HT-29 (cell line): ENCODE measurements around the gene SOX13. TPM values are rescaled to one million over a fixed set of nuclear protein-coding genes. Genes with fewer than 3 reads are reported as not detected.
"Not testable (repeated sequence)": the region's sequence is repeated elsewhere in the genome, so short reads cannot be mapped to it uniquely, and the experiment has no call there.

Source experiments
- DNase-seq: peaks from one replicate; pipeline ENCODE4 v3.0.0-alpha.2; 2015; ENCODE audit warnings: low spot score
- total RNA-seq: library from RNA; depleted of rRNA; stranded (reverse); fragments of >200 nt; shearing (Covaris generic); gene quantifications from 2 replicates; pipeline ENCODE4 v1.2.3, GENCODE V29; 2014; rRNA removed

The SOX13 gene
- total RNA-seq = 28.7 and 32.8 TPM in 2 replicates

DNA sequence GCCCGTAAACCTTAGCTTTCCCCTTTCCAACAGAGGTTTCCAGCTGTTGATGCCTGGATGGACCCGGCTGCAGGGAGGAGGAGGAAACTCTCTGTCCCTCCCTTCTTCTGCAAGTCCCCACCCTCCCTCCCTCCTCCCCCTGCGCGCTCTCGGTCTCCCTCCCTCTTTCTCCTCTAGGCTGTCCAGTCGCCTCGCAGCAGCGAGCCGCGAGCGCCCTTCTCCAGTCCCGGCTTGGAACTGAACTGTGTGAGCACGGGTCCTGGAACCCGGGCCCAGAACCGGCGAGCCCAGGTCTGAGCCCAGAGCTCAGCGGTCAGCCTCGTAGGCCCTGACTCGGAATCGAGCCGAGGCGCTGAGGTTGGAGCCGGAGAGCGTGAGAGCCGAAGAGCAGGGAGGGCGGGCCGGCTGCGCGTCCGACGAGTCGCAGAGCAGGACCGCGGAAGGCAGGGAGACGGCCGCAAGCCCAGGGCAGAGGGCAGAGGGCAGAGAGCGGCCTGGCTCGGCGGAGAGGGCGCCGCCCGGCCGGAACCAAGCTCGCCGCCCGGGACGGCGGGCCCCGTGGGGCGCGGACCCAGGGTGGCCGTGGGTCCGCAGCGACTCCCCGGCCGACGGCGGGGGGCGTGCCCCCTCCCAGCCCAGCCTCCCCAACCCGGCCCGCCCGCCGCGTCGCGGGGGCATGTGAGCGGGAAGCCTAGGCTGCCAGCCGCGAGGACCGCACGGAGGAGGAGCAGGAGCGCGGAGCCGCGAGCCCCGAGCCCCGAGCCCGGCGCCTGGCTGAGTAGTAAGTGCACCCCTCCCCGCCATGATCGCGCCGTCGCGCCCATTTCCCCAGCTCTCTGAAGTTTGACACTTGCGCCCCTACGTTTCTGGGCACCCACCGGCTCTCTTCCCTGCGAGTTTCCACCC, at the start of gene SOX13:
SOX13 (plus strand) TSS at position 185 of the 906 bp plus-strand sequence. CDS start 39,801 bp downstream, outside the sequence.
- DNase-seq = peak; percentile 89

DNA sequence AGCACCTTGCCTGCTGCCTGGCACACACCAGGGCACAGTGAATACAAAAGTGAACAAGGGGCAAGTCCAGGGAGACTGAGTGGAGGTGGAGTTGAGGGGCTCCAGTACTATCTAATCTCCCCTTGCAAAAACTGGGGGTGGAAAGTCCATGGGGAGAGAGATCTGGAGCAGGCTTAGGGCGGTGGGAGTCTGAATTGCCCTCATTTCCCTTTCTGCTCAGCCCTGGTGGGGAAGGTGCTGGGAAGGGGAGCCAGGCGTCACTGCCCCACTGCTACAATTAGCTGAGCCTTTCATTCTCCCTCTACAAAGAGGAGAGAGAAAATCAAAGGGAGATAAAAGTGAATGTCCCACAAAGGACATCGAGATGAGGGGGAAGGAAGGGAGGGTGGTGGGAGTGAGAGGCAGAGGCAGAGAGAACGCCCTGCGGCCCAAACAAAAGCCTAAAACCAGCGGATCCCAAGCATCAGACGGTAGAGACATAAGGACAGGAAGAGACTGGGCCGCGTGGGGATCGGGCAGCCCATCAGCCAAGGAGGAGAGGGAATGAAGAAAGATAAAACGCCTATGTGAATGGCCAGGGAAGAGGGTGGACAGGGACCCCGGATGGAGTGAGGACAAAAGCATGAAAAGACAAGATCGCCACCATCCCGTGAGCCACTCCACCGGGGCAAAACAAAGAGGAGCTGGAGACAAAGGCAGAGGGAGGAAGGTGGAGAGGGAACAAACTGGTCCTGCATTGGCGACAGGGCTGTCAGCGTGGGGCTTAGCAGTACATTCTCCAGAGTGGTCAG, 46.8 kb upstream of the SOX13 start:
- DNase-seq = no peak

GRCh38 chr1:204027446-204027845, 45.5 kb upstream of the SOX13 start:
- no peak for DNase-seq

DNA sequence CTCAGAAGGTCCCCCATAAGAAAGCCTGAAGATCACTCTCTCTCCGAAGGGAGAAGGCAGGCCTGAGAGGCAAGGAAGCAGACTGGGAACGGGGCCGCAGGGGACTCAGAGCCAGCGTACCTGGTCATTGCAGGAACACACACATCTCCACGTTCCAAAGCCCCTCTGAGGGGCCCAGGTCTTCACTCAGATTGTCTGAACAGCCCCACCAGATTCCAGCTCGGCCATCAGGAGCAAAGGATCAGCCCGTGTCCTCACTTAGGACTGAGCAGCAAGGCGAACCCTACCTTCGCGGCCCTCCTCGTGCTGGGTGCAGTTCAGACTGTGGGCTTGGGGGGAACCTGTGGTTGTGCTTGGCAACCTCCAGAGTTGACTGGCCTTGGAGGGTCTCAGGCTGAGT, 43.9 kb upstream of the SOX13 start:
- DNase-seq = no peak

- no peak for DNase-seq
Measured at GRCh38 chr1:204031098-204031710, 41.7 kb upstream of the SOX13 start.

DNA sequence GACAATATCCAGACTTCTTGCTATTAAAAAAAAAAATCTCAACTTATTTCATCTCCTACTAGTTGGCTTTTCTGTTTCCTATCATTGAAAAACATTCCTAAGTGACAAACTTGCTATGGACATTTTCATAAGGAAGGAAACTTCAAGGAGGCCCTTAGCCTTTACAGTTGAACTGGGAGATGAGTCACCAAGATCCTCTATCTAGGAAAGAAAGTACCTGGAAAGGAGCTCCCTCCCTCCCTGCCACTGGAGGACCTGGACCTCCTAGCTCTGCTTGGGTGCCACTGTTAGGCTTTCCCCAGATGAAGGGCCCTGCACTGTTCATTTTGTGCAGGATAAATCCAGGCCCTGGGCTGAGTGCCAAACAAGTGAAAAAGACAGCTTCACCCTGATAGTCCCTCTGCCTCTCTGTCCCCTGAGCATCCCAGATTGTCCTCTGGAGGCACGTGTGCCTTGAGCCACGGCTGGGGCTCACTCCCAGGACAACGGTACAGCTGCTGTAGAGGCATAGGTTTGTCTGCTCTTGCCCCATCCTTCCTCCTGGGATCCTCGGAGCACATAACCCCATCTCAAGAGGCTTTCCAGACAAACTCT, 40.2 kb upstream of the SOX13 start:
- DNase-seq = no peak

GRCh38 chr1:204033306-204033705, 39.6 kb upstream of the SOX13 start:
- no peak for DNase-seq

DNA sequence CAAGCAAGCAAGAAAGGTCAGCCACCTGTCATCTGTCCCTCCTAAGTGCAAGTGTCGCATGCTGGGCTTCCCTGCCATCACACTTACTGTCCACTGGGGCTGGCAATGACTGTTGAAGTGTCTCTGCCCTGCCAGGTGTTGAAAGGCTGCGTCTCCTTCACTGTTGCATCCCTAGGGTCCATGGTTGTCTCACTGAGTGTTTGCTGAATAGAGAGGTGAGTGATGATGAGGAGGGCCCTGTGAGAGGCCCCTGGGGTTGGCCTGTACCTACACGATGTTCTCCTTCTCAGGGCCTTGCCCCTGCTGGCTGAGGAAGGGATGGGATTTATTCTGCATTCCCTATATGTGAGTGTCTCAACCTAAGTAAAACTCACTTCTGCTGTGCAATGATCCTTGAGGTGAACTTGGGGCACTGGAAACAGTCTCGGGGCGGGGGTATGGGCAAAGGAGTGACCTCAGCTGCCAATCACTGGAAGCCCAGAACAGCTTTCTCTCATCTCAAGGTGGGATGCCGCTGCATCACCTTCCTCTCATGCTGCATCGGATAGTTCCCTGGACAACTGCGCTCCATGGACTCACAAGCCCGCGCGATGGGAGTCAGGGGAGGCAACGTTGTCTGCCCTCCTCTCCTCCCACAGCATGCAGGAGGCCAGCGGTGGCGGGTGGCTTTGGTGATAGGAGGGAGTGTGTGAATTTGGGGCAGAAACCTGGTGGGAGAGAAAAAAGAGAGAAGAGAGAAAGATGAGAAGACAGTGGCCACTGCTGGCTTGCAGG, 35.8 kb upstream of the SOX13 start:
- DNase-seq = no peak

DNA sequence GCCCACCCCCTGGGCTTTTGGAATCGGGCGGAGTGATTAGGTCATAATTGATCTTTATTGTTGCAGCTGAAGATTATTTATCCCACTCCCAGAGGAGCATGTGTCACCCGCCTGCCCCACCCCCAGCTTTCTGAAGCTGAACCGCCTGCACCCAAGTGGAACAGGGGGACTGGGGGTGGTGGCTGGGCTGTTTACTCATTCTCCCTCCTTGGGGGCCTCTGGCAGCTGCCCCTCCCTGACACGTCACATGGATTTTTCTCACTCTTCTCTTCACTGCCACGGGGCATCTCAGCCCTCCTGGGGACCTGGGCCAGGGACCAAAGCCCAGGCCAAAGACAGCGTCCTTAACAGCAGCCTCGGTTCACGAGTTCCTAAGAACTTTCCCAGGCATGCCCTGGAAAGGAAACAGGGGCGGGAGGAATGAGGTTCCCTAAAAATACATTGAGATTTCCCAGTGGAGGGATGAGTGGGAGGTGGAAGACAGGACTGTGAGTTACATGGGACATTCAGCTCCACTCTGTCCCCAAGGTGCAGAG, 31.6 kb upstream of the SOX13 start:
- no peak for DNase-seq

GRCh38 chr1:204041803-204042505, 31.0 kb upstream of the SOX13 start:
- DNase-seq = no peak

- no peak for DNase-seq
Measured at GRCh38 chr1:204042516-204042915, 30.4 kb upstream of the SOX13 start.

DNA sequence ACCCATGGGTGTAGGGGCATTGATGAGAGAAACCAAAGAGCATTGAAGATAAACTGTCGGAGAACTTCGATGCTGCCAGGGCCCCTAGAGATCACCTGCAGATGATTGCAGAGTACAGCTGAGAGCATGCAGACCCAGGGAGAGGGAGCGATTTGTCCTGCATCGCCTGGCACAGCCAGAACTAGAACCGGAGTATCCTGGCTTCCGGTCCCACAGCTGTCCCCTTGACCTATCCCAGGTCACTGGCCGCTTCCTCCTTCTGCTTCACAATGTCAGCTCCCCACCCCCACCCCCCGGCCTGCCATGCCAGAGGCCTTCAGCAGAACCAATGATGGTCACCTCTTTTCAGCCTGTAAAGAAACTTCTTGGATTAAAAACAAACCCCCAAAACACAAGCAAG, 29.2 kb upstream of the SOX13 start:
- DNase-seq = no peak

GRCh38 chr1:204044448-204044847, 28.5 kb upstream of the SOX13 start:
- DNase-seq = no peak

DNA sequence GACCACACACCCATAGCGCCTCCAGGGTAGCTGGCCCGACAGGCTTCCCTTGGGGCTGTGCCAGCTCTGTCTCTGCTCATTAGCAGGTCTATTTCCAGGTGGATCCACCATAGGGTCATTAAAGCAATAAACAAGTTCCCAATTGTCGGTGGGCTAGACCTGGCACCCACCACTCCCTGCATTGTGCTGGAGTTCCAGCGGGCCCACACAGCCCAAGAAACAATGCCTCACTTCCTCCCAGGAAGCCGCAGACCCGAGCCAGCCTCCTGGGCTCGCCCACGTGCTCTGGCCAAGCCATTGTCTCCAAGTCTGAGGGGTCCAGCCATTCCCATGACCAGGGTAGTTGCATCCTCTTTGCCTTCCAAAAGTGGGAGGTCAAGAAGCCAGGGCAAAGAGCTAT, 27.5 kb upstream of the SOX13 start:
- DNase-seq = no peak

DNA sequence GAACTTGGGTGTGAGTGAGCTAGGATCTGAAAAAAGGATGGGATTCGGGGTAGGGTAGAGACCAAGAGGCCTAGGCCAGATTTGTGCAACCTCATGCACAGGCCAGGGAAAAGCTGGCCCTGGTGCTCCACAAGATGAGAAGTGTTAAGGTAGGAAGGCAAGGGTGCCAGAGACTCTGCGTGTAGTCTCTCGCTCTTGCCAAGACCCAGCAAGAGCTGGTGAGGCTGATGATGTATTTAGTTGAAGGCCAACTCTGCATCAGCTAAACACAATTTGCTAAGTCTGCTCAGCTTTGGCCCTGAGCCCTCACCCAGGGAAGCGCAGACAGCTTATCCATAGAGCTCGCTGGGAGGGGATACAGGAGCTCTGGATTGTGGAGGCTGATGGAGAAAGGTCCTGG, 26.6 kb upstream of the SOX13 start:
- DNase-seq = no peak

DNA sequence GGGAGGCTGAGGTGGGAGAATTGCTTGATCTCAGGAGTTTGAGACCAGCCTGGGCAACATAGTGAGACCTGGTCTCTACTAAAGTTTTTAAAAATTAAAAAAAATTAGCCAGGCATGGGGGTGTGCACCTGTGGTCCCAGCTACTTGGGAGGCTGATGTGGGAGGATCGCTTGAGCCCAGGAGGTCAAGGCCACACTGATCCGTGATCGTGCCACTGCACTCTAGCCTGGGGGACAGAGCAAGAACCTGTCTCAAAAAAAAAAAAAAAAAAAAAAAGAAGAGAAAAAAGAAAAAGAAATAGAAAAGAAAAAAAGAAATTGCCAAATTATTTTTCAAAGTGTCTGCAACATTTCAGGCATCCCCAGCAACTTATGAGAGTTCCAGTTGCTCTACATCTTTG, 24.1 kb upstream of the SOX13 start:
- not testable (repeated sequence) for DNase-seq

DNA sequence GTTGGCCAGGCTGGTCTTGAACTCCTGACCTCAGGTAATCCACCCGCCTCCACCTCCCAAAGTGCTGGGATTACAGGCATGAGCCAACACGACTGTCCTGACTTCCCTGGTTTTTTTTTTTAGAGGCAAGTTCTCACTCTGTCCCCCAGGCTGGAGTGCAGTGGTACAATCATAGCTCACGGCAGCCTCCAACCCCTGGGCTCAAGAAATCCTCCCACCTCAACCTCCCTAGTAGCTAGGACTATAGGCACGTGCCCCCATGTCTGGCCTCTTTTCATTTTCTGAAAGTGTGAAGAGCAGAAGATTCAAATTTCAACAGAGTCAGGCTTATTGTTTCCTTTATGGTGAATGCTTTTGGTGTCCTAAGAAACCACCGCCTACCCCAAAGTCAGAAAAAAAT, 21.7 kb upstream of the SOX13 start:
- DNase-seq = no peak

GRCh38 chr1:204051718-204052117, 21.2 kb upstream of the SOX13 start:
- no peak for DNase-seq

- DNase-seq = no peak
Measured at GRCh38 chr1:204053893-204054292, 19.0 kb upstream of the SOX13 start.

- DNase-seq = no peak
Measured at GRCh38 chr1:204059970-204060369, 12.9 kb upstream of the SOX13 start.
